WTC11 (cell line): ENCODE results near the gene SMPD1. TPM values are rescaled to one million over a fixed set of nuclear protein-coding genes. Genes with fewer than 3 reads are reported as not detected.

ENCODE experiments used
- ATAC-seq: fragments of 200-7000 bp; cut with Tn5 transposase; 2 replicates; pipeline ENCODE4 v1.10.0; 2021; ENCODE audit warnings: mild to moderate bottlenecking, moderate library complexity
- CTCF ChIA-PET: fragments of 300-600 bp; sonication (Branson Sonifier 250); formaldehyde crosslinking; loops from one replicate; lab custom pipeline; 2021; ENCODE audit warnings: antibody characterized with exemption; lab: Charles Lee
- POLR2A ChIA-PET: fragments of 350-600 bp; sonication (Branson Sonifier 250); formaldehyde crosslinking; loops from one replicate; lab custom pipeline; 2021; ENCODE audit warnings: antibody characterized with exemption; lab: Charles Lee
- DNase-seq: peaks from one replicate; pipeline ENCODE4 v3.0.0; 2021; ENCODE audit warnings: low spot score
- H3K27ac Mint-ChIP-seq: 2 replicates; pipeline ENCODE4 v1.8.0; 2021; ENCODE audit warnings: mixed read lengths
- H3K27me3 Mint-ChIP-seq: 2 replicates; pipeline ENCODE4 v1.8.0; 2021; ENCODE audit warnings: low read depth, mild to moderate bottlenecking, moderate library complexity, mixed read lengths
- H3K36me3 Mint-ChIP-seq: 2 replicates; pipeline ENCODE4 v1.8.0; 2021; ENCODE audit warnings: mixed read lengths
- H3K4me1 Mint-ChIP-seq: 2 replicates; pipeline ENCODE4 v1.8.0; 2022; ENCODE audit warnings: mixed read lengths
- H3K4me3 Mint-ChIP-seq: 2 replicates; pipeline ENCODE4 v1.8.0; 2021; ENCODE audit warnings: mild to moderate bottlenecking, moderate library complexity, mixed read lengths
- H3K9me3 Mint-ChIP-seq: 2 replicates; pipeline ENCODE4 v1.8.0; 2021; ENCODE audit warnings: mixed read lengths
- CDX4 ChIP-seq: fragments of 250-450 bp; sonication (Bioruptor Pico); IDR thresholded peaks from 2 replicates; pipeline ENCODE4 v1.9.0; 2021; ENCODE audit warnings: moderate library complexity, mild to moderate bottlenecking, inconsistent platforms, borderline replicate concordance
- ELF4 ChIP-seq: sonication (generic); formaldehyde crosslinking; IDR thresholded peaks from 2 replicates; pipeline ENCODE4 v1.8.1; 2022; ENCODE audit warnings: low read depth, mild to moderate bottlenecking, moderate library complexity, missing genetic modification reagents
- GABPB1 ChIP-seq: sonication (generic); formaldehyde crosslinking; IDR thresholded peaks from 2 replicates; pipeline ENCODE4 v1.8.1; 2023; ENCODE audit warnings: mild to moderate bottlenecking, missing genetic modification reagents
- JAZF1 ChIP-seq: fragments of 250-450 bp; sonication (Bioruptor Pico); IDR thresholded peaks from 2 replicates; pipeline ENCODE4 v1.9.0; 2021; ENCODE audit warnings: moderate library complexity, mild to moderate bottlenecking, inconsistent platforms
- JUN ChIP-seq: sonication (generic); formaldehyde crosslinking; IDR thresholded peaks from 2 replicates; pipeline ENCODE4 v1.8.0; 2023; ENCODE audit warnings: mild to moderate bottlenecking, missing genetic modification reagents
- MYBL2 ChIP-seq: sonication (generic); formaldehyde crosslinking; IDR thresholded peaks from 2 replicates; pipeline ENCODE4 v1.8.1; 2023; ENCODE audit warnings: mild to moderate bottlenecking, moderate library complexity, missing genetic modification reagents
- NFATC4 ChIP-seq: fragments of 250-450 bp; sonication (Bioruptor Pico); IDR thresholded peaks from 2 replicates; pipeline ENCODE4 v1.9.0; 2021; ENCODE audit warnings: mild to moderate bottlenecking
- PRDM15 ChIP-seq: sonication (generic); formaldehyde crosslinking; IDR thresholded peaks from 2 replicates; pipeline ENCODE4 v1.8.0; 2022; ENCODE audit warnings: missing genetic modification reagents
- RORB ChIP-seq: fragments of 250-450 bp; sonication (Bioruptor Pico); IDR thresholded peaks from 2 replicates; pipeline ENCODE4 v1.9.0; 2021; ENCODE audit warnings: mild to moderate bottlenecking
- SMAD4 ChIP-seq: sonication (generic); formaldehyde crosslinking; IDR thresholded peaks from 2 replicates; pipeline ENCODE4 v1.8.0; 2022; ENCODE audit warnings: mild to moderate bottlenecking, missing genetic modification reagents
- SOX15 ChIP-seq: fragments of 250-450 bp; sonication (Bioruptor Pico); IDR thresholded peaks from 2 replicates; pipeline ENCODE4 v1.9.0; 2021; ENCODE audit warnings: mild to moderate bottlenecking
- TCF7 ChIP-seq: sonication (generic); formaldehyde crosslinking; IDR thresholded peaks from 2 replicates; pipeline ENCODE4 v1.8.0; 2022; ENCODE audit warnings: mild to moderate bottlenecking, low read depth, missing genetic modification reagents, moderate library complexity
- TEAD4 ChIP-seq: sonication (generic); formaldehyde crosslinking; IDR thresholded peaks from 2 replicates; pipeline ENCODE4 v1.8.0; 2022; ENCODE audit warnings: mild to moderate bottlenecking, missing genetic modification reagents
- ZNF138 ChIP-seq: sonication (generic); formaldehyde crosslinking; conservative IDR thresholded peaks from 2 replicates; pipeline ENCODE4 v1.8.1; 2022; ENCODE audit warnings: mild to moderate bottlenecking, moderate library complexity, missing genetic modification reagents
- ZNF219 ChIP-seq: sonication (generic); formaldehyde crosslinking; IDR thresholded peaks from 2 replicates; pipeline ENCODE4 v1.8.0; 2023; ENCODE audit warnings: missing genetic modification reagents, mild to moderate bottlenecking, borderline replicate concordance
- ZNF232 ChIP-seq: sonication (generic); formaldehyde crosslinking; IDR thresholded peaks from 2 replicates; pipeline ENCODE4 v1.8.0; 2022; ENCODE audit warnings: mild to moderate bottlenecking, missing genetic modification reagents
- ZNF263 ChIP-seq: sonication (generic); formaldehyde crosslinking; IDR thresholded peaks from 2 replicates; pipeline ENCODE4 v1.8.1; 2022; ENCODE audit warnings: low read depth, mild to moderate bottlenecking, moderate library complexity, missing genetic modification reagents
- ZNF416 ChIP-seq: fragments of 250-450 bp; sonication (Bioruptor Pico); IDR thresholded peaks from 2 replicates; pipeline ENCODE4 v1.9.0; 2021; ENCODE audit warnings: mild to moderate bottlenecking, inconsistent platforms
- ZNF512 ChIP-seq: sonication (generic); formaldehyde crosslinking; IDR thresholded peaks from 2 replicates; pipeline ENCODE4 v1.8.1; 2022; ENCODE audit warnings: missing genetic modification reagents, borderline replicate concordance
- total RNA-seq: library from RNA; stranded (reverse); gene quantifications from 3 replicates; pipeline ENCODE4 v1.2.3, GENCODE V29; 2021
- TF ChIP-seq, protein P1 (sequence below): sonication (generic); formaldehyde crosslinking; IDR thresholded peaks from 2 replicates; pipeline ENCODE4 v1.8.1; 2022; ENCODE audit warnings: low read depth, mild to moderate bottlenecking, moderate library complexity, missing genetic modification reagents, borderline replicate concordance
- TF ChIP-seq, protein P2 (sequence below): fragments of 250-450 bp; sonication (Bioruptor Pico); IDR thresholded peaks from 2 replicates; pipeline ENCODE4 v1.9.0; 2021; ENCODE audit warnings: mild to moderate bottlenecking
- TF ChIP-seq, protein P3 (sequence below): fragments of 250-450 bp; sonication (Bioruptor Pico); IDR thresholded peaks from 2 replicates; pipeline ENCODE4 v1.9.0; 2021; ENCODE audit warnings: mild to moderate bottlenecking, borderline replicate concordance

SMPD1 gene
- total RNA-seq, 1 experiment from 2014 or later, result 4.4 TPM

DNA sequence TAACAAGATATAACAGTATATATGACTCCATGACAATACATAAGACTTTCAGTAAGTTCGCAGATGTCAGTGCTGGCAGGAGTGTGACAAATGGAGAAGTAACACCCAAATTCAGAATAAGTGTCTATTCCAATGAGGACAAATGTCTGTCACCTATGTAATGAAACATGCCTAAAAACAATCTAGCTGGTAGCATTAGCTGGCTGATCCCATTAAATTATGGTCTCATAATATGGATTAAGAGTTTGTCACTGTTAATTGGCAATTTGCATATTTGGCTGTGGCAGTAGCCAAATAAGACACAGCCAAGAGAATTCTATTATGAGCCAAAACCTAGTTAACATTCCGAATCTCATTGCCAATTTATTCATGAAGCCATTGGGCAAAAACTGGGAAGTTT is 39.8 kb upstream of the SMPD1 start:
- Mint-ChIP-seq H3K27ac (no peak overlapping the region), H3K9me3 (peaks cover 19% of the 10 kb centered on the region)
- CTCF ChIA-PET, result interaction anchor here (1.3 to 5.5 kb wide), 4 partner anchors 13 to 52 kb away, joined by 6 to 160 read pairs (median 8); no protein-coding TSS in a partner anchor
- TF ChIP-seq CDX4 (CRISPR knock-in tag) (no peak), ZNF512 (CRISPR knock-in tag) (no peak), JAZF1 (no peak), JUN (CRISPR knock-in tag) (no peak), ELF4 (CRISPR knock-in tag) (no peak), NFATC4 (CRISPR knock-in tag) (no peak), ZNF263 (no peak), SOX15 (no peak), RORB (CRISPR knock-in tag) (no peak), TEAD4 (no peak), SMAD4 (no peak)
- TF ChIP-seq, all 79 proteins: peak for 0
- ATAC-seq (no peak), DNase-seq (no peak)
- Mint-ChIP-seq H3K4me1 (peaks cover 14% of the 10 kb centered on the region), H3K27me3 (no peaks in the 10 kb centered on the region), H3K4me3 (no peak overlapping the region), H3K36me3 (peaks cover 8% of the 10 kb centered on the region)
- POLR2A ChIA-PET, result no interaction called here

GRCh38 chr11:6351782-6352382 is 38.4 kb upstream of the SMPD1 start:
- Mint-ChIP-seq H3K9me3 (peaks cover 9% of the 10 kb centered on the region), H3K27me3 (no peaks in the 10 kb centered on the region), H3K4me3 (no peak overlapping the region), H3K27ac (no peak overlapping the region), H3K4me1 (peaks cover 5% of the 10 kb centered on the region), H3K36me3 (peaks cover 8% of the 10 kb centered on the region)
- ATAC-seq, result no peak
- ChIA-PET POLR2A (no interaction called here), CTCF (interaction anchor here (0.6 to 5.5 kb wide), 12 partner anchors 10 to 101 kb away, joined by 3 to 160 read pairs (median 4); partner anchors contain the start of genes CAVIN3 and CCKBR)
- no peak for DNase-seq
- TF ChIP-seq ZNF512 (CRISPR knock-in tag), result no peak
- TF ChIP-seq ZNF138, result no peak
- TF ChIP-seq TCF7, result no peak
- no peak for TF ChIP-seq ZNF416 (CRISPR knock-in tag)
- TF ChIP-seq PRDM15 (CRISPR knock-in tag), result no peak
- no peak for TF ChIP-seq SMAD4
- TF ChIP-seq ZNF232 (CRISPR knock-in tag), result no peak
- TF ChIP-seq GABPB1 (CRISPR knock-in tag), result no peak
- TF ChIP-seq, protein P1, sequence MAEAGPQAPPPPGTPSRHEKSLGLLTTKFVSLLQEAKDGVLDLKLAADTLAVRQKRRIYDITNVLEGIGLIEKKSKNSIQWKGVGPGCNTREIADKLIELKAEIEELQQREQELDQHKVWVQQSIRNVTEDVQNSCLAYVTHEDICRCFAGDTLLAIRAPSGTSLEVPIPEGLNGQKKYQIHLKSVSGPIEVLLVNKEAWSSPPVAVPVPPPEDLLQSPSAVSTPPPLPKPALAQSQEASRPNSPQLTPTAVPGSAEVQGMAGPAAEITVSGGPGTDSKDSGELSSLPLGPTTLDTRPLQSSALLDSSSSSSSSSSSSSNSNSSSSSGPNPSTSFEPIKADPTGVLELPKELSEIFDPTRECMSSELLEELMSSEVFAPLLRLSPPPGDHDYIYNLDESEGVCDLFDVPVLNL (CRISPR knock-in tag), result no peak
- no peak for TF ChIP-seq MYBL2
- TF ChIP-seq, protein P2, sequence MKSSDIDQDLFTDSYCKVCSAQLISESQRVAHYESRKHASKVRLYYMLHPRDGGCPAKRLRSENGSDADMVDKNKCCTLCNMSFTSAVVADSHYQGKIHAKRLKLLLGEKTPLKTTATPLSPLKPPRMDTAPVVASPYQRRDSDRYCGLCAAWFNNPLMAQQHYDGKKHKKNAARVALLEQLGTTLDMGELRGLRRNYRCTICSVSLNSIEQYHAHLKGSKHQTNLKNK (CRISPR knock-in tag), result no peak
- TF ChIP-seq ZNF219 (CRISPR knock-in tag), result no peak
- TF ChIP-seq, protein P3, sequence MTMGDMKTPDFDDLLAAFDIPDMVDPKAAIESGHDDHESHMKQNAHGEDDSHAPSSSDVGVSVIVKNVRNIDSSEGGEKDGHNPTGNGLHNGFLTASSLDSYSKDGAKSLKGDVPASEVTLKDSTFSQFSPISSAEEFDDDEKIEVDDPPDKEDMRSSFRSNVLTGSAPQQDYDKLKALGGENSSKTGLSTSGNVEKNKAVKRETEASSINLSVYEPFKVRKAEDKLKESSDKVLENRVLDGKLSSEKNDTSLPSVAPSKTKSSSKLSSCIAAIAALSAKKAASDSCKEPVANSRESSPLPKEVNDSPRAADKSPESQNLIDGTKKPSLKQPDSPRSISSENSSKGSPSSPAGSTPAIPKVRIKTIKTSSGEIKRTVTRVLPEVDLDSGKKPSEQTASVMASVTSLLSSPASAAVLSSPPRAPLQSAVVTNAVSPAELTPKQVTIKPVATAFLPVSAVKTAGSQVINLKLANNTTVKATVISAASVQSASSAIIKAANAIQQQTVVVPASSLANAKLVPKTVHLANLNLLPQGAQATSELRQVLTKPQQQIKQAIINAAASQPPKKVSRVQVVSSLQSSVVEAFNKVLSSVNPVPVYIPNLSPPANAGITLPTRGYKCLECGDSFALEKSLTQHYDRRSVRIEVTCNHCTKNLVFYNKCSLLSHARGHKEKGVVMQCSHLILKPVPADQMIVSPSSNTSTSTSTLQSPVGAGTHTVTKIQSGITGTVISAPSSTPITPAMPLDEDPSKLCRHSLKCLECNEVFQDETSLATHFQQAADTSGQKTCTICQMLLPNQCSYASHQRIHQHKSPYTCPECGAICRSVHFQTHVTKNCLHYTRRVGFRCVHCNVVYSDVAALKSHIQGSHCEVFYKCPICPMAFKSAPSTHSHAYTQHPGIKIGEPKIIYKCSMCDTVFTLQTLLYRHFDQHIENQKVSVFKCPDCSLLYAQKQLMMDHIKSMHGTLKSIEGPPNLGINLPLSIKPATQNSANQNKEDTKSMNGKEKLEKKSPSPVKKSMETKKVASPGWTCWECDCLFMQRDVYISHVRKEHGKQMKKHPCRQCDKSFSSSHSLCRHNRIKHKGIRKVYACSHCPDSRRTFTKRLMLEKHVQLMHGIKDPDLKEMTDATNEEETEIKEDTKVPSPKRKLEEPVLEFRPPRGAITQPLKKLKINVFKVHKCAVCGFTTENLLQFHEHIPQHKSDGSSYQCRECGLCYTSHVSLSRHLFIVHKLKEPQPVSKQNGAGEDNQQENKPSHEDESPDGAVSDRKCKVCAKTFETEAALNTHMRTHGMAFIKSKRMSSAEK (CRISPR knock-in tag), result no peak
